ENCODE results near the gene SERTAD2. TPM values are rescaled to one million over a fixed set of nuclear protein-coding genes. Genes with fewer than 3 reads are reported as not detected.

The SERTAD2 gene
- polyA plus RNA-seq, 4 donors = 22.8 to 24.6 (median 23.3) TPM

GRCh38 chr2:64632835-64633819 lies 20.6 kb downstream of the SERTAD2 start:
- no peak for DNase-seq (ENCODE audit: low read depth in 4 of 4, low spot score in 2 of 4)

GRCh38 chr2:64631771-64632170 lies 21.9 kb downstream of the SERTAD2 start:
- no peak for DNase-seq (ENCODE audit: low read depth in 4 of 4, low spot score in 2 of 4)

- DNase-seq (ENCODE audit: low read depth in 4 of 4, low spot score in 2 of 4) = no peak
Observed at GRCh38 chr2:64630752-64631151, 23.0 kb downstream of the SERTAD2 start.

- no peak for DNase-seq (ENCODE audit: low read depth in 4 of 4, low spot score in 2 of 4)
Observed at GRCh38 chr2:64629875-64630274, 23.8 kb downstream of the SERTAD2 start.

GRCh38 chr2:64629329-64629781 lies 24.4 kb downstream of the SERTAD2 start:
- DNase-seq (ENCODE audit: low read depth in 4 of 4, low spot score in 2 of 4) = no peak

GRCh38 chr2:64627860-64628841 lies 25.6 kb downstream of the SERTAD2 start:
- DNase-seq (ENCODE audit: low read depth in 4 of 4, low spot score in 2 of 4) = no peak

GRCh38 chr2:64626963-64627760 lies 26.6 kb downstream of the SERTAD2 start:
- DNase-seq (ENCODE audit: low read depth in 4 of 4, low spot score in 2 of 4) = no peak

GRCh38 chr2:64626146-64626809 lies 27.4 kb downstream of the SERTAD2 start:
- DNase-seq (ENCODE audit: low read depth in 4 of 4, low spot score in 2 of 4) = no peak

- no peak for DNase-seq (ENCODE audit: low read depth in 4 of 4, low spot score in 2 of 4)
Observed at GRCh38 chr2:64625299-64626145, 28.2 kb downstream of the SERTAD2 start.

GRCh38 chr2:64624862-64625261 lies 28.9 kb downstream of the SERTAD2 start:
- no peak for DNase-seq (ENCODE audit: low read depth in 4 of 4, low spot score in 2 of 4)

- DNase-seq (ENCODE audit: low read depth in 4 of 4, low spot score in 2 of 4) = no peak
Observed at GRCh38 chr2:64624108-64624610, 29.6 kb downstream of the SERTAD2 start.

GRCh38 chr2:64623242-64623850 lies 30.4 kb downstream of the SERTAD2 start:
- no peak for DNase-seq (ENCODE audit: low read depth in 4 of 4, low spot score in 2 of 4)

GRCh38 chr2:64622443-64623241 lies 31.1 kb downstream of the SERTAD2 start:
- no peak for DNase-seq (ENCODE audit: low read depth in 4 of 4, low spot score in 2 of 4)

- no peak for DNase-seq (ENCODE audit: low read depth in 4 of 4, low spot score in 2 of 4)
Observed at GRCh38 chr2:64620661-64621060, 33.1 kb downstream of the SERTAD2 start.

GRCh38 chr2:64617631-64618151 lies 36.0 kb downstream of the SERTAD2 start:
- DNase-seq (ENCODE audit: low read depth in 4 of 4, low spot score in 2 of 4) = no peak

- no peak for DNase-seq (ENCODE audit: low read depth in 4 of 4, low spot score in 2 of 4)
Observed at GRCh38 chr2:64615844-64616536, 37.7 kb downstream of the SERTAD2 start.

All from left renal cortex interstitium (tissue), 4 donors.